ENCODE measurements around the gene C12orf43.

The C12orf43 gene

DNA sequence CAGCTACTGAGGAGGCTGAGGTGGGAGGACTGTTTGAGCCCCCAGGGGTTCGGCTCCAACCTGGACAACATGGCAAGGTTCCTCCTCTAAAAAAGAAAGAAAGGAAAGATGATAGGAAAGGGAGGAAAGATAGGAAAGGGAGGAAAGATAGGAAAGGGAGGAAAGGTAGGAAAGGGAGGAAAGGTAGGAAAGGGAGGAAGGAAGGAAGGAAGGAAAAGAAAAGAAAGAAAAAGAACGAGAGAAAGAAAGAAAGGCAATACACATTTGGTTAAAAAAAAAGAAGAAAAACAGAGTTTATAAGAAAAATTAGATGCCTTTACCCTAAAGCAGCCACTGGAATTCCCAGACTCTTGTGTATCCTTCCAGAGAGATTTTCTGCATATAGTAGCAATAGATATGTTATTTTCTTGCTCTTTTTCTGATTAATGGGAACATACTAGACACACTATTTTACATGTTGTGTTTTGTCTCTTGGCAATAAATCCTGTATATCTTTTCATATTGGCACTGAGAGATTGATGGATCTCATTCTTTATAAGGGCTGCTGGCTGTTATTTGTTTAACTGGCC, 25.7 kb downstream of the C12orf43 start:
- TF ChIP-seq, protein P1, sequence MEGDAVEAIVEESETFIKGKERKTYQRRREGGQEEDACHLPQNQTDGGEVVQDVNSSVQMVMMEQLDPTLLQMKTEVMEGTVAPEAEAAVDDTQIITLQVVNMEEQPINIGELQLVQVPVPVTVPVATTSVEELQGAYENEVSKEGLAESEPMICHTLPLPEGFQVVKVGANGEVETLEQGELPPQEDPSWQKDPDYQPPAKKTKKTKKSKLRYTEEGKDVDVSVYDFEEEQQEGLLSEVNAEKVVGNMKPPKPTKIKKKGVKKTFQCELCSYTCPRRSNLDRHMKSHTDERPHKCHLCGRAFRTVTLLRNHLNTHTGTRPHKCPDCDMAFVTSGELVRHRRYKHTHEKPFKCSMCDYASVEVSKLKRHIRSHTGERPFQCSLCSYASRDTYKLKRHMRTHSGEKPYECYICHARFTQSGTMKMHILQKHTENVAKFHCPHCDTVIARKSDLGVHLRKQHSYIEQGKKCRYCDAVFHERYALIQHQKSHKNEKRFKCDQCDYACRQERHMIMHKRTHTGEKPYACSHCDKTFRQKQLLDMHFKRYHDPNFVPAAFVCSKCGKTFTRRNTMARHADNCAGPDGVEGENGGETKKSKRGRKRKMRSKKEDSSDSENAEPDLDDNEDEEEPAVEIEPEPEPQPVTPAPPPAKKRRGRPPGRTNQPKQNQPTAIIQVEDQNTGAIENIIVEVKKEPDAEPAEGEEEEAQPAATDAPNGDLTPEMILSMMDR (IDR thresholded peaks at IDR 0.05; ENCODE audit: insufficient read depth, low read length, missing control alignments), result no peak
- H3K4me3 ChIP-seq (ENCODE audit: low read depth, low read length), result no peak overlapping the region
- CTCF ChIA-PET, result interaction anchor here (0.9 to 1.0 kb wide), 2 partner anchors 11 to 106 kb away, joined by 3 to 4 read pairs; no protein-coding TSS in a partner anchor
- POLR2A ChIA-PET, result no interaction called here
- DNase-seq (ENCODE audit: low read depth, low spot score), result no peak

DNA sequence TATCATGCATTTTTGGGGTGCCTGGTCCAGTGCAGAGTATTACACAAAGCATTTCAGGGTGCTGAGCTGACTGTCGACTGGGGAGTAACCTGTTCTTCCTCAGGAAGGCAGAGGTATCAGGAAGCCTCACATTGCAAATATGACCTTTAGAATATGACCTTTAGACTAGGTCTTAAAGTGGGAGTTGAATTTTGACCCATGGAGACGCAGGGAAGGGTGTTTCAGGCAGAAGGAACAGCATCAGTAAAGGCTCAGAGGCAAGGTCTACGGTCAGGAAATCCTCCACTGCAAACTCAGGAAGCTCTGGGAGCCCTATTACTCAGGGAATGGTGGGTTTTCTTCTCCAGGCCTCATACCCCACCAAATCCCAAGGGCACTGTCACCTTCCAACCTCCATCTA, 26.6 kb downstream of the C12orf43 start:
- DNase-seq (ENCODE audit: low read depth, low spot score), result no peak
- POLR2A ChIA-PET, result no interaction called here
- TF ChIP-seq, protein P1 (IDR thresholded peaks at IDR 0.05; ENCODE audit: insufficient read depth, low read length, missing control alignments), result no peak
- no peak overlapping the region for H3K4me3 ChIP-seq (ENCODE audit: low read depth, low read length)
- CTCF ChIA-PET, result interaction anchor here (0.9 to 1.0 kb wide), 2 partner anchors 10 to 106 kb away, joined by 3 to 4 read pairs; no protein-coding TSS in a partner anchor

DNA sequence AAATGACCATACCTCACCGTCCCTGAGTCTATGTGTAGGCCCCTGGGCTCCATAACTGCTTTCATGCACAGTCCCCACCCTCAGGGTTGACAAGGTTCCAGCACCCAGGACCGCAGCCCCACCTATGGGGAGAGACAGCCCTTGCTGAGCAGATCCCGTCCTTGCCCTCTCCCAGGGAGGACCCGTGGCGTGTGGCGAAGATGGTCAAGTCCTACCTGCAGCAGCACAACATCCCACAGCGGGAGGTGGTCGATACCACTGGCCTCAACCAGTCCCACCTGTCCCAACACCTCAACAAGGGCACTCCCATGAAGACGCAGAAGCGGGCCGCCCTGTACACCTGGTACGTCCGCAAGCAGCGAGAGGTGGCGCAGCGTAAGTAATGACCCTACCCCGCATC, 27.6 kb downstream of the C12orf43 start:
- CTCF ChIA-PET, result no interaction called here
- POLR2A ChIA-PET, result no interaction called here
- H3K4me3 ChIP-seq (ENCODE audit: low read depth, low read length), result no peak overlapping the region
- TF ChIP-seq, protein P1 (IDR thresholded peaks at IDR 0.05; ENCODE audit: insufficient read depth, low read length, missing control alignments), result no peak
- no peak for DNase-seq (ENCODE audit: low read depth, low spot score)

DNA sequence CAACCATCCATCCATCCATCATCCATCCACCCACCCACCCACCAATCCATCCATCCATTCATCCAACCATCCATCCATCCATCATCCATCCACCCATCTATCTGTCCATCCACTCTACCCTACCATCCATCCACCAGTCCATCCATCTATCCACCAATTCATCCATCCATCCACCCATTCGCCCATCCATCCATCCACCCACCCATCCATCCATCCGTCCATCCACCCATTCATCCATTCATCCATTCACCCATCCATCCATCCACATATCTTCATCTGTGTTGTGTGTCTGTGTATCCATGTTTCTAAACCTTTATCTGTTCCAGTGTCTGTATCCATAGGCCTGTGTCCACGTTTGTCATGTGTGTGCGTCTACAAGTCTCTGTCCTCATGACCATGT, 28.1 kb downstream of the C12orf43 start:
- ChIA-PET POLR2A (no interaction called here), CTCF (no interaction called here)
- H3K4me3 ChIP-seq (ENCODE audit: low read depth, low read length), result no peak overlapping the region
- no peak for DNase-seq (ENCODE audit: low read depth, low spot score)
- TF ChIP-seq, protein P1 (IDR thresholded peaks at IDR 0.05; ENCODE audit: insufficient read depth, low read length, missing control alignments), result no peak

DNA sequence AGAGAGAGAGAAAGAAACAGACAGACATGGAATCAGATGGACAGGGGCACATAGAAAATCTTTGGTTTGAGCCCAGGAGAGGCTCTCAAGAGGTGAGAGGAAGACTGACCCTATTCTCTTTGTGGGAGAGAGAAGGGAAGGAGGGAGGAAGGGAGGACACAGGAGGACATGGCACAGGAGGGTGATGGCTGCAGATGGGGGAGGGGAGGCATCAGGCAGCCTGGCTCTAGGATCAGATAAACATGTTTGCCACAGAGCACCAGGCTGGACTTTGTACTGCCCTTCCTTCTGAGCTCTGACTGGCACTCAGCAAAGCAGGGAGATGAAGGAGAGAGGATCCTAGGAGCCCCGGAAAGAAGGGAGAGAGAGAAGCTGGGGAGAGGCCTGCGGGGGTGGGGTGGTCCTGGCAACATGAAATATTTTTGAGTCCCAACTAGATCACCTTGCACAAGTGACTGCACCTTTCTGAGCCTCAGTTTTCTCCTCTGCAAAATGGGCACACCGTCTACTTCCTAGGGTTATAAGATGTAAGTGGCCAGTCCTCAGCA, 31.9 kb downstream of the C12orf43 start:
- CTCF ChIA-PET, result interaction anchor here (1.0 to 3.0 kb wide), 3 partner anchors 12 to 338 kb away, joined by 3 to 14 read pairs (median 3); no protein-coding TSS in a partner anchor
- DNase-seq (ENCODE audit: low read depth, low spot score), result no peak
- TF ChIP-seq, protein P1 (IDR thresholded peaks at IDR 0.05; ENCODE audit: insufficient read depth, low read length, missing control alignments), result no peak
- H3K4me3 ChIP-seq (ENCODE audit: low read depth, low read length), result no peak overlapping the region
- POLR2A ChIA-PET, result no interaction called here

DNA sequence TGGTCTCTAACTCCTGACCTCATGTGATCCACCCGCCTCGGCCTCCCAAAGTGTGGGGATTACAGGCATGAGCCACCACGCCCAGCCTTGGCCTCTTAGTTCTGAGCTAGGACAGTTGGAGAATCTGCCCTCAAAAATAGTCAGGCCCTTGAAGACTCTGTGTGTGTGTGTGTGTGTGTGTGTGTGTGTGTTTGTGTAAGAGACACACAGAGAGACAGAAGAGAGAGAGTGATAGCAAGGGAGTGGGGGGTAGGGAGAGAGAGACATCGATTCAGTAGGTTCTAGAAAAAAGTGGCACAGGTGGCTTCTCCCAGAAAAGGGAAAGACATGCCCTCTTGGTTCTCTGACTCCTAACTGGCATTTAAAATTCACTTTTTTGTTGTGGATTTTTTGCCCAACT, 32.5 kb downstream of the C12orf43 start:
- ChIA-PET CTCF (interaction anchor here (1.0 to 4.6 kb wide), 2 partner anchors 12 to 337 kb away, joined by 3 to 30 read pairs; no protein-coding TSS in a partner anchor), POLR2A (no interaction called here)
- no peak for DNase-seq (ENCODE audit: low read depth, low spot score)
- TF ChIP-seq, protein P1 (IDR thresholded peaks at IDR 0.05; ENCODE audit: insufficient read depth, low read length, missing control alignments), result no peak
- no peak overlapping the region for H3K4me3 ChIP-seq (ENCODE audit: low read depth, low read length)
